CD4-positive, alpha-beta T cell treated with Interferon alpha-2 for 1 hour (primary cell): Measurements from ENCODE around the gene FAM20B.

Experiments
- DNase-seq, 2 donors: peaks; one replicate each; pipeline ENCODE4 v3.0.0-alpha.2; 2020 to 2022

The FAM20B gene

DNA sequence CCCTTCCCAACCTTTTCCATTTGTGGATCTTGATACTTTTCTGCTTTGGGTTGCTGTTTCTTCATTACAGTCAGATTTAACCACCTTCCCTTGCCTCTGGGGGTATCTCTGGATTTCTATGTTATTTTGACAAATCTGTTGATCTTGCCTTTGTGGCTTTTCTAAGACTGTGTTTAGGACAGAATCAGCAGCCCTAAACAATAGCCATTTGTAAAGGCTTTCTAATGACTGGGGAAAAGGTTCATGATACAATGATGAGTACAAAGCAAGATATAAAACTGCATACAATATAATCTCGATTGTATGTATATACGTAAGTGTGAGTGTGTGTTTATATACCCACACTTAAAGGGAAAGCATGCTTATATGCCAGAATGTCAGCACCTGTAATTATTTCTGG lies 27.8 kb downstream of the FAM20B start:
- DNase-seq, result no peak

DNA sequence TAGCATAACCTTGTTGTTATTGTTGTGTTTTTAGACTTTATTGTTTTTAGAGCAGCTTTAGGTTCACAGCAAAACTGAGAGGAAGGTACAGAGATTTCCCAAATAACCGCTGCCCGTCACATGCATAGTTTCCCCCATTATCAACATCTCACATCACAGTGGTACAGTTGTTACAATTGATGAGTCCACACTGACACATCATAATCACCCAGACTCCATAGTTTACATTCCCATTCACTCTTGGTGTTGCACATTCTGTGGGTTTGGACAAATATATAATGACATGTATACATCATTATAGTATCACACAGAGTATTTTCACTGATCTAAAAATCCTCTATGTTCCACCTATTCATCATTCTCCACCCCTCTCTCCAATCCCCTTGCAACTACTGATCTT lies 30.2 kb downstream of the FAM20B start:
- DNase-seq, result no peak

DNA sequence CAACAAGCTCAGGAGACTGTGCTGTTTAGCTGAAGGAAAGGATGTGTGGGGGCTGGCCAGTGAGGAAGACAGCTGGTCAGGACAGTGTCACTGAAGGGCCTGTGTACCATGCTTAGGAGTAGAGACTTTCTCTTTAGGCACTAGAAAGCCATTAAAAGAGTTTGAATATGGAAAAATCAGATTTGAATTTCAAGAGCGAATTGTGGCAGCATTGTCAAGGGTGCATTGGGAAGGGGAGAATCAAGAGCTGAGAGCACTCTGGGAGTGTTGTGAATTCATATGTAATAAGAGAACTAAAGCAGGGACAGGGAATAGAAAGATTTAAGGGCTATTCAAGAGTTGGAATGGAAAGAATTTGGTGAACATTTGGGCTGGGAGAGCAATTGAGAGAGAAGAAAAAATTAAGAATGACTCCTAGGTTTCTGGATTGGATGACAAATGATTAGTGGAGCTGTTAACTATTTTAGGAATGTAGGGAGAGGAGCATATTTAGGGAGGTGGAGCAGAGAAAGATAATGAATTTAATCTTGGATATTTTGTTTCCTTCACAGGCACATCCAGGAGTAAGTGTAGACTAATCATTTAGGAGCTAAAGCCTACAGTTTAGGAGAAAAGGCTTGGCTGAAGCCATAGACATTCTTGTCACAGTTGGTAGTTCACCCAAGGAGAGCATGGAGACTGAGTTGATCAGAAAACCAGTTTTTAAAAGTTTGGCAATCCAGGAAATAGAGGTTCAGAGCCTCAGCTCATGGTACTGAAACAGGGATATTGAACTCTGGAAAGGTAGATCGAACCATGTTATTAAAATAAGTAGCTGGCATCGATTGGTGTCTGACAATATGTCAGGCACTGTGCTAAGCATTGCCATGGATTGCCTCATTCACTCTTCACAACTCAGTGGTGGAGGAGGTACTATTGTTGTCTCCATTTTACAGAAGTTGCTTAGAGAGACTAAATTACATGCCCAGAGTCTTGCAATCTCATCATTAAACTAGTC lies 33.1 kb downstream of the FAM20B start:
- DNase-seq, result no peak

DNA sequence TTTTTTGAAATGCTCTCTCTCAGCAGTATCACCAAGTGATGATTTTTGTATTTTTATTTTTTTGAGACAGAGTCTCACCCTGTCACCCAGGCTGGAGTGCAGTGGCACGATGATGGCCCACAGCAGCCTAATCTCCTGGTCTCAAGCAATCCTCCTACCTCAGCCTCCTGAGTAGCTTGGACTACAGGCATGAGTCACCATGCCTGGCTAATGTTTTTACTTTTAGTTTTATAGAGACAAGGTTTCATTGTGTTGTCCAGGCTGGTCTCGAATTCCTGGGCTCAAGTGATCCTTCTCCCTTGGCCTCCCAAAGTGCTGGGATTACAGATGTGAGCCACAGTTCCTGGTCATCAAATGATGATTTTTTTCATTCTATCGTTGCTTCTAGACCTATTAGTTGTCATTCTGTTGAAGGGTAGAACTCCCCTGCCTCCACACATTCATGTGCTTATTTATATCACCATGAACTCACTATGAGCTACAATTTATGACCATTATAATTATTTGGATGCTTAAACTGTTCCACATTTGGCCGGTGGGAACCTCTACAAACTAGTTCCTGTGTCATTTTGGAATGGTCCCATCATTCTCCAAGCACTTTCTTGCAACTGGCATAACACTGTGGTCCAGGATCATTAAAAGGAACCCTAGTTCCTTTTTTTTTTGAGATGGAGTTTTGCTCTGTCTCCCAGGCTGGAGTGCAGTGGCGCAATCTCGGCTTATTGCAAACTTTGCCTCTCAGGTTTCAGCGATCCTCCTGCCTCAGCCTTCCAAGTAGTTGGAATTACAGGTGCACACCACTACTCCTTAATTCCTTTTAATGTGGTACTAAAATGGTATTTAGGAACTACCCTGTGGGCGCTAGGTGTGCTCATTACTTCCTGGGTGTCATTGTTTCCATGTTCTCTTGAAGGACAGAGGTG lies 35.9 kb downstream of the FAM20B start:
- no peak for DNase-seq

DNA sequence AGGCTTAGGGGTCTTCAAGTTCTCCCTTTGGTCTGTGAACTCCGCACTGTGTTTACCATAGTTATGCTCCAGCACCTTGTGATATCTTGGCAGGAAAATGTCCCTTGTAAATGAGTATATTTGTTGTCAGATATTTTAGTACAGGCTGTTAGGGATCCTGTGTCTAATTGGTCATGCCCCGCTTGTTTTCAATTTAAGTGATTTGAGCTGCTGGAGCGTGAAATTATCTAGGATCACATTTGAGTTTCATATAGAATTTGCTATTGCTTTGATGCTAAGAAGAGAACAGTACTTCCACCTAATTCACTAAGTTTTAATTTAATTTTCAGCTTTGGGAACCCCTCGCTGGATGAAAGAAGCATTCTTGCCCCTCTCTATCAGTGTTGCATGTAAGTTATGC lies 40.8 kb downstream of the FAM20B start:
- no peak for DNase-seq

DNA sequence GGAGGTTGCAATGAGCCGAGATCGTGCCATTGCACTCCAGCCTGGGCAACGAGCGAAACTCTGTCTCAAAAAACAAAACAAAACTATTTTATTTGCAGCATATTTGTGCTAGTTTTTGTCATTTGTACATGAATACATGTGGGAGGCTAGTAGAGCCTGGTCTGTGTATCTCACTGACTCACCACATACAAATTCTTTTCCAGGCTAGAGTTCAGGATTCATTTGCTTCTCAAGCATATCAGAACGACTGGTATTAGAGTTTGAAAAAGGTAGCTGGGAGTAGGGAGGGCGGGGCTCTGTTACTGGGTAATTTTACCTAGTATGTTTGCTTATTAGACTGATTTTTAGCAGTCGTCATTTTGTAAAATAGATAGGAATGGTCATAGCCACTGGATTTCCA lies 51.7 kb downstream of the FAM20B start:
- no peak for DNase-seq

DNA sequence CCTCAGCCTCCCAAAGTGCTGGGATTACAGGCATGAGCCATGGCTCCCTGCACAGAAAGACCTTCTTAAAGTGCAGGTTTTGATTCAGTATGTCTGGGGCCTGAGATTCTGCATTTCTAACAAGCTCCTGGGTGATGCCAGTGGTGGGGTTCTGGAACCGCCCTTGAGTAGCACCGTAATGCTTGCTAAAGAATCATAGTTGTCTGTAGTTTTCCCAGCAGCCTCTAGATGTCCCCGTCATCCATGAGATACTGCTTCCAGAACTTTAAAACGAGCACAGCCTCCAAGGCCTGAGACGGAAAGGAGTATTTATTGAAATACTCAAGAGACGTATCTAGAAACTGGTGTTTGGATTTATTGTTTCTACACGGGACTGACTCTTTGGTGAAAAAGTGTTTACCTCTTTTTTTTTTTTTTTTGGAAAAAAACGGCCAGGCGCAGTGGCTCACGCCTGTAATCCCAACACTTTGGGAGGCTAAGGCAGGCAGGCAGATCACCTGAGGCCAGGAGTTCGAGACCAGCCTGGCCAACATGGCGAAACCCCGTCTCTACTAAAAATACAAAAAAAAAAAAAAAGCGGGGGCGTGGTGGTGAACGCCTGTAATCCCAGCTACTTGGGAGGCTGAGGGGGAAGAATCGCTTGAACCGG lies 53.5 kb downstream of the FAM20B start:
- DNase-seq, result peak; percentile 70 to 78

DNA sequence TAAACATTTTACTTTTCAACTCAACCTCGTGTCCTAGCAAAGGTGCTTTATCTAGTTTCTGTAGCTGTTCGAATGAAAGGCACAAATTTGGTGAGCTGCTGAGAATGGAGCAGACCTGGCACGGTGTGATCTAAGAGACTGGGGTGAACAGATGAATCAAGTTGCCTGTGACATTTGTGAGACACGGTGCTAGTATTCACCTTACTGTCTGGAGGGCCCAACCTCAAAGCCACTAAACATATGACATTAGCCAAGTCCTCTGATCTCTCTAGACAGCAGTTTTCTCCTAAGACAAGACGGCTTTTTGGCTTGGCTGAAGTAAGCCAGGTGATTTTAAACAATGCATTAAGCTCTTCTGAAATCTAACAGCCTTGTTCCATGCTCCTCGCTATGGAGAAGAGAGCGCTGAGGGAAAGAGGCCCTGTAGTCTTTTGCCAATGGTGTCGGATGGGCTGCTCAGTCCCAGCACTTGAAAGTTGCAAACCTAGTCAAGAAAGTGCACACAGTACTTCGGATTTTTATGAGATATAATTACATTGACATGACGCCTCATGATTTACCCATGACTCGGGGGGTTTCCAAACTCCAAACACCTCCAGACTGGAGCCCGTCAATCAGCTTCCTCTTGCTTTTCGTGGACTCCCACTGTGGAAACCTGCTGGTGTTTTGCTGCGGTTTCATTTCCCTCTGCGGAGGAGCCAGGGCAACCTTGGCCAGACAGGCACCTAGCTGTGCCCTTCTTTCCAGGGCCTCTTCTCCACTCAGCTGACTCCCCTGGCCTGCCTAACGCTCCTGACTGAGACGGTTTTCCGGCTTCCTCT lies 55.4 kb downstream of the FAM20B start:
- DNase-seq, result peak; percentile 62 to 66

DNA sequence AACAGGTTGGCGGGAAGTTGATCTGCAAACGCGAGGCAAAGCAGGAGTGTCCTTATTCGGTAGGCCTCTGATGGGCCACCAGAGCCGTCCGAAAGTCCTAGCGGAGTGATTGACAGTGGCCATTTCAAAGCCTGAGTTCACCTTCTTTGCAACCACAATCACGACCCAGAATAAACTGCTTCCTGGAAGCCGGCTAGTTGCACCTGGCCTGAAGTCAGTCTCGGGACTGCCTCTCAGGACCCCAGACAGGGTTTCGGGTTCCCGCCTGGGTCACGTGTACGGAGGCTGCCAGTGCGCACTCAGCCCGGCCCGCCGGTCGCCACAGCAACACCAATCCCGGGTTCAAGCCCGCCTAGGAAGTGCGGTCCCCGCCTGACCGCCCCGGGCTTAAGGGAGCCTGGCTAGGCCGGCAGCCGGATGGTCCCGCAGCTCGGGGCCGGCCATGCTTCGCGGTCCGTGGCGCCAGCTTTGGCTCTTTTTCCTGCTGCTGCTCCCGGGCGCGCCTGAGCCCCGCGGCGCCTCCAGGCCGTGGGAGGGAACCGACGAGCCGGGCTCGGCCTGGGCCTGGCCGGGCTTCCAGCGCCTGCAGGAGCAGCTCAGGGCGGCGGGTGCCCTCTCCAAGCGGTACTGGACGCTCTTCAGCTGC lies 56.1 kb downstream of the FAM20B start, which contains the start of gene TOR3A:
Gene TOR3A (plus strand): TSS at position 384 of the 646 bp plus-strand sequence. CDS start 59 bp downstream, at position 443.
- DNase-seq, result peak; percentile 85 to 87

DNA sequence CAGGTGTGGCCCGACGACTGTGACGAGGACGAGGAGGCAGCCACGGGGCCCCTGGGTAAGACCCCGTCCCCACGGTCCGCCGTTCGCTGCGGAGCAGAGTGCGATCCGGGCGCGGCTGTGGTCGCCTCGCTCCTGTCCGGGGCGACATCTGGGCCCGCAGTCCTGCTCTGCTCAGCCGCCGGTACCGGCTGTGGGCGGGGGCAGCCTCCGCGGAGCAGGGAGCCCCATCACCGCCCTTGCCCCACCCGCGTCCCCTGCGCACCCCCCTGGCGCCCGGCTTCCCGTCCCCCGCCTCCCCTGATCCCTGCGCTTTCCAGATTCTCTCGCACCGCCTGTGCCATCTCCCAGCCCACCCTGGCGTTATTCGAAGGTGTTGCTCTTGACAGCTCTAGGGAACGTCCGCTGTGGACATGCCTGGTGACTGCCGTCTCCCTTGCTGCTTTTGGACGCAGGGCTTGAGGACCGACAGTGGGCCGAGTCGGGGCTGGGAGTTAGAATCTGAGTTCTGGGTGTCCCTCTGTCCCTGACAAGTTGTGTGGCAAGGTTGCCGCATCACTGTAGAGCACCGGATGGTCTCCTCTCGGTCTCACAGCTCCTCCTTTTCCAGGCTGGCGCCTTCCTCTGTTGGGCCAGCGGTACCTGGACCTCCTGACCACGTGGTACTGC lies 56.8 kb downstream of the FAM20B start:
- peak; percentile 12 to 34 for DNase-seq

DNA sequence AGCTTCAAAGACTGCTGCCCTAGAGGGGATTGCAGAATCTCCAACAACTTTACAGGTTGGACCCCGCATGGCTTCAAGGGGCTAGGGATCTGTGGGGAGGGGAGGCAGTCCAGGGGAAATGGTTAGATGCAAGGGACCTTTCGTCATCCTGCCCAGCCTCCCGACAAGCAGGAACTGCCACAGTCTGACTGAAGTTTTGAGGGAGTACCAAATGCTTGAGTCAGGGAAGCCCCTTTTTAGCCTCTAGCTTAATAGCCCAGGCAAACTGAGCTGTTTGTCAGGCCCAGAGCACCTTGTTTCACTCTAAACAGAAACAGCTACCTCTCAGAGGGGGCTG lies 57.3 kb downstream of the FAM20B start:
- peak; percentile 27 to 44 for DNase-seq

DNA sequence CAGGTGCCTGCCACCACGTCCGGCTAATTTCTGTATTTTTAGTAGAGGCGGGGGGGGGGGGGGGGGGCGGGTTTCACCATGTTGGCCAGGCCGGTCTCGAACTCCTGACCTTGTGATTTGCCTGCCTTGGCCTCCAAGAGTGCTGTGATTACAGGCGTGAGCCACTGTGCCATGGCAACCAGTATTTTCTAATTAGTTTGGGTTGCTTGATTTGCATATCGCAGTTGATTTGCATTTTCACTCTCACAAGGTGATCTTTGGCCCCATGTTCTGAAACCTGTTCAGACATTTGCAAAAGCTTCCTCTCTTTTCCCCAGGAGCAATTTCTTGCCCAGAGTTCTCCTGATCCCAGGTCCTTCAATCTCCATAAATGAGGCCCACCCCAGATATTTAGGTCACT lies 57.8 kb downstream of the FAM20B start:
- DNase-seq, result peak; percentile 16 to 32

DNA sequence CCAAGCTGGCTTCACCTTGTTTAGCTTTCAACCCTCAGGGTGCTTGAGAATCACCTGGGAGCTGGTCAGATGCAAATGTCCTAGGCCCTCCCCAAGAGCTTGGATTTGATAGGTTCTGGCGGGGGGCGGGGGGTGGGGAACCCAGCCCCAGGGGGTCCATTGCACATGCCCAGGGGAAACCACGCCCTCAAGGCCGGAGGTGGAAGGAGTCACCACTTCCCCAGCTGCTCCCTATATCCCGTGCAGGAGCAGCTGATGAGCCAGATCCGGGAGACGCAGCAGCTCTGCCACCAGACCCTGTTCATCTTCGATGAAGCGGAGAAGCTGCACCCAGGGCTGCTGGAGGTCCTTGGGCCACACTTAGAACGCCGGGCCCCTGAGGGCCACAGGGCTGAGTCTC lies 62.0 kb downstream of the FAM20B start:
- DNase-seq, result no peak

DNA sequence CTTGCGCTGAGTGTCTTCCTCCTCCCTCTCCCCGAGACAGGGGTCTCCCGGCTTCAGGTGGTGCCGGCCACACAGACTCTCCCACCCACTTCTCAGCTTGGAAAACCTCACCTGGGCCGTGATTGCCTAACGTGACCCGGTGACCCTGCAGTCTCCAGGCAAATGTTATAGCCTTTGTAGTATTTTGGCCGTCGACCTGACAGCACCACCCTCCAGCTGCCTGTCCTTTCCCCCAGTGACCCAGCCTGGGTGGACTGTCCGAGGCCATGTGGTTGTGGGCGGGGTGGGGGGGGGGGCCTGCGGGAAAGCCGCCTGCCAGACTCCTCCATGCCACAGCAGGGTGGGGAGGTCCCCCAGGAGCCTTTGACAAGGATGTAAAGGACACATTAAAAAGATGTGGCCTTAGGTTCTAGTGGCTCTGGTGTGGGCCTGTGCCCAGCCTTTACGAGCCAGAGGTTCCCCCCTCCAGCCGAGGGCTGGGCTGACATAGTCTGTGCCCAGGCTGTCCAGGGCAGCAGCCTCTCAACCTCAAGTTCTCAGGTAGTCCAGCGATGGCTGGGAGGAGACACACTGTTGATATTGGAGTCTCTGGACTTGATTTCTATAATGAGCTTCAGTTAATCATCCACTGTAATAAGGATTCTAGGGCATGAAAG lies 64.3 kb downstream of the FAM20B start:
- DNase-seq, result no peak

DNA sequence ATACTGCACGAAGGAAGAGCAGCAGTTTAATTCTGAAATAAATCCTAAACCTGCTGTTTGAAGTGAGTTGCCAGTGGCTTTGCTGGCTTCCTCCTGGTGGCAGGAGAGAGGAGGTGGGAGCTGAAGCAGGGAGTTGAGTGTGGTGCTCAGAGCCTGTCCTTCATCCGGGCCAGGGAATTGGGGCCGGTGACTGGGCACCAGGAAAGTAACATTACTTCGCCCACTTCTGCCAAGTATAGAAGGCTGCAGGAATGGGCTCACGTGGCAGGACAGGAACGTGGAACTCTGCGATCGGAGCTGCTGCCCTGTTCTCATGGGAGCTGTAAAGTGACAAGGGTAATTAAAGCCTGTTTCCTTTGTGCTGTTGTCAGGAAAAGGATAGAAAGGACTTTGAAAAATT lies 64.8 kb downstream of the FAM20B start:
- no peak for DNase-seq

DNA sequence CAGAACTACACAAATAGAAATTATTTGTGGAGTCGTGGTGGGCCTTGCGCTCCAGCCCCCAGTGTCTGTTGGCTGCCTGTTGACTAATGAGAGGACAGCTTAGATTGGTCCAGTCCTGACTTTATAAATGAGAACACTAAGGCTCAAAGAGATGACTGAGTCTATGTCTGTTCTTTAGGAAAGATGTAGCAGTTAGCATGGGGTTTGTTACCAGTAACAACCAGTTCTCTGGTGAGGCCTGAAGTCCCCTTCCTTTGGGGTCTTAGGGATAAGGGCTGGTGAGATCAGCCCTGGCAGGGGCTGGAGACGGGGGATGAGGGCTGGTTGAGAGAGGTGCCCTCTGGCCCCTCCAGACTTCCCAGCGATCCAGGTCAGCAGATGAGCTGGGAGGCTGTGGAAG lies 65.2 kb downstream of the FAM20B start:
- no peak for DNase-seq

DNA sequence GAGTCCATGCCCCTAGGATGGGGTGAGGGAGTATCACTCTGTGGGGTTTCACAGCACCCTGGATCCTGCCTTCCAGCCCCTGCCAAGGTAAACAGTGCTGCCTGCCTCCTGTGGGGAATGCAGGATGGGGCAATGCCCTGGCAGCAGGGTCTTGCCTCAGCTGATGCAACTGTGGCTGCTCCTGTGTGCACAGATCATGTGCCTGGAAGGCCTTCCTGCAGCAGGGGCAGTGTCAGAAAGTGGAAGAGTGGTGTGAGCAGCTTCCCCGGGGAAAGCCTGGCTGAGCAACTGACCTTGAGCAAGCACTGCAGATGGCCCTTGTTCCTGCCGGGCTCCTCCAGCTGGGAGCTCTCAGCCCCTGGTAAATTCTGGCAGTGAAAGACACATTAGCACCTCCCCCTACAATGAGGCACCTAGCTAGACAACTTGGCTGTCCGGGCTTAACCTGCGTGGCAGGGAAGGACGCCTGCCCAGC lies 66.0 kb downstream of the FAM20B start:
- DNase-seq, result no peak

DNA sequence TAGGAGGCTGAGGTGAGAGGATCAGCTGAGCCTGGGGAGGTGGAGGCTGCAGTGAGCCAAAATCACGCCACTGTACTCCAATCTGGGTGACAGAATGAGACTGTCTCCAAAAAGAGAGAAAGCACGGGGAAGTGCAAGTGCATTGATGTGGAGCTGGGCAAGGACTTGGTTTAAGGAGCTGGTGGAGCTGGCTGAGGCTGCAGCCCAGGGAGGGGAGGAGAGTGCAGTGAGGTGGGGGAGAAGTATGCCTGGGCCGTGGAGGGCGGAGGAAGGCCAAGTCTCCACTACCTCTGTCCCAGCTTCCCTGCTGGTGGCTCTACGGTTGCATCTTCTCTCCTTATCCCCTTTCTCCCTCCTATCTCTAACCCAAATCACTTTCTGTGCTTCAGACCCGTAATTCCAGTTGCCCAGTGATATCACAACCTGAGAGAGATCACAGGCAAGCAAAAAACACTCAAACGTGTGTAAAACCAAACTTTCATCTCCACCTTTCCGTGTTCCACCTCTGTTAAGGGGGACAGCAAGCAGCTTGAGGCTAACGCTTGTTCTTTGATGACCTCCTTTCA lies 67.3 kb downstream of the FAM20B start:
- no peak for DNase-seq

DNA sequence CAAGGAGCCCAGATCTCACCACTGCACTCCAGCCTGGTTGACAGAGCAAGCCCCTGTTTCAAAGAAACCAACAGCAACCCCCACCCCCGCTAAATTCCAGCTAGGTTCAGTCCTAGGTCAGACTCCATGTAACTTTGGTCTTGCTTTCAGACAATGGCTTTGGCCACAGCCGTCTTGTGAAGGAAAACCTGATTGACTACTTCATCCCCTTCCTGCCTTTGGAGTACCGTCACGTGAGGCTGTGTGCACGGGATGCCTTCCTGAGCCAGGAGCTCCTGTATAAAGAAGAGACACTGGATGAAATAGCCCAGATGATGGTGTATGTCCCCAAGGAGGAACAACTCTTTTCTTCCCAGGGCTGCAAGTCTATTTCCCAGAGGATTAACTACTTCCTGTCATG lies 69.1 kb downstream of the FAM20B start:
- no peak for DNase-seq

DNA sequence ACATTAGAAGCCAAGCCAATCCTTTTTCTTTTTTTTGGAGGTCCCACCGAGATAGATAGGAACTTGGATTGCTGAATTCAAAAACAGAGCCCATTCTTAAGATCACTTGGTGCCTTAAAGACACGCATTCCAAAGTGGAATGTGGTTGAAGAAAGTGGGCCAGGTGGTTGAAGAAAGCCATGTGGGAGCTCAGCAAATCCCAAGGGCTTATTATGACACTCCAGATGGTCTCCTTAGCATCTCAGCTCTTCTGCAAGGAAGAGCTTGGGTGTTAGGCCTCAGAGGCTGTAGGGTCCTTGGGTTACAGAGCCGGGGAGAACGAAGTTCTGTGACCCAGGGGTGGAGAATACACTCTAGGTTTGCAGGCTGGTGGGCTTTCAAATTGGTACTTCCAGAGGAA lies 69.7 kb downstream of the FAM20B start:
- DNase-seq, result no peak
